GM21723 (cell line): Measurements from ENCODE around the gene SLC25A11.

ENCODE experiments used
- ATAC-seq: cut with Tn5 transposase; IDR thresholded peaks from one replicate; pipeline ENCODE4 v1.9.1; 2021; ENCODE audit warnings: mild to moderate bottlenecking, moderate library complexity; ENCODE audit not compliant: unreplicated experiment

The SLC25A11 gene

DNA sequence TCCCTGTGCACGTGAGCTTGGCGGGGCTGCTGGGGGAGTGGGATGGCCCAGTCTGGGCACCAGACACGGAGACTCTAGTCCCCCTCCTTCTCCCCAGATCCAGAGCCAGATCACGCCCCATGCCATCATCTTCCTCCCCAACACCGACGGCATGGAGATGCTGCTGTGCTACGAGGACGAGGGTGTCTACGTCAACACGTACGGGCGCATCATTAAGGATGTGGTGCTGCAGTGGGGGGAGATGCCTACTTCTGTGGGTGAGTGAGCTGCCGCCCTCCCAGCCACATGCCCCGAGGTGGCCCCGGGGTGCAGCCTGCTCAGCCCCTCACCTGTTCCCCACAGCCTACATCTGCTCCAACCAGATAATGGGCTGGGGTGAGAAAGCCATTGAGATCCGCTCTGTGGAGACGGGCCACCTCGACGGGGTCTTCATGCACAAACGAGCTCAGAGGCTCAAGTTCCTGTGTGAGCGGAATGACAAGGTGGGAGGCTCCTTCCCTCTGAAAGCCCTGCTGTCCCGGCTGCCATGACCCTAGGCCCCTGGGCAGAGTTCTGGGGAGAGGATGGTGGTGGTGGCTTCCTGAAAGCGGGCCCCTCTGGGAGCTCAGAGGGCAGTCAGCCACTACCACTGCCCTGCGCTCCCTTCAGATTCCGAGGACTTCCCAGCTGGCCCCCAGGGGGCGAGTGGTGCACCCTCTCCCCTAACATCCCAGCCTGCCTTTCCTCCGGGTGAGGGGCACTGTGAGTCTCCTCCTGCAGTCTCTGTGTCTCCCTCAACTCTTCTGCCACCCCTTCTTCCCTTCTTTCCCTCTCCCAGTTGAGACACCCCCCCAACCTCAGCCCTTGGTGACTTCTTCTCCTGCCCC, 43.3 kb downstream of the SLC25A11 start:
- ATAC-seq, result no peak

DNA sequence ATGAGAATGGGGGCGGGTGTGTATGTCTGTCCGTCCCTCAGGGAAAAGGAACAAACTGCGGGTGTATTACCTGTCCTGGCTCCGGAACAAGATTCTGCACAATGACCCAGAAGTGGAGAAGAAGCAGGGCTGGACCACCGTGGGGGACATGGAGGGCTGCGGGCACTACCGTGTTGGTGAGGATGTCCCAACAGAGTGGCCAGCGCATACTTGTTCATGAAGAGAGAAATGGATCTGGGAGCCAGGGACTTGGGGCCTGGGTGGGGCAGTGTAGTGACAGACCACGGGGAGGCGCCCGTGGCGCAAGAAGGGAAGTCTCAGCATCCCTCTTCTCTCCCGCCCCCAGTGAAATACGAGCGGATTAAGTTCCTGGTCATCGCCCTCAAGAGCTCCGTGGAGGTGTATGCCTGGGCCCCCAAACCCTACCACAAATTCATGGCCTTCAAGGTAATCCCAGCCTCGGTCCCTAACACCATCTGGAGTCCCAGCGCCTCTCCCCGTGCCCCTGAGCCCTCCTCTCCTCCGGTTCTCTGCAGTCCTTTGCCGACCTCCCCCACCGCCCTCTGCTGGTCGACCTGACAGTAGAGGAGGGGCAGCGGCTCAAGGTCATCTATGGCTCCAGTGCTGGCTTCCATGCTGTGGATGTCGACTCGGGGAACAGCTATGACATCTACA, 44.1 kb downstream of the SLC25A11 start:
- no peak for ATAC-seq

DNA sequence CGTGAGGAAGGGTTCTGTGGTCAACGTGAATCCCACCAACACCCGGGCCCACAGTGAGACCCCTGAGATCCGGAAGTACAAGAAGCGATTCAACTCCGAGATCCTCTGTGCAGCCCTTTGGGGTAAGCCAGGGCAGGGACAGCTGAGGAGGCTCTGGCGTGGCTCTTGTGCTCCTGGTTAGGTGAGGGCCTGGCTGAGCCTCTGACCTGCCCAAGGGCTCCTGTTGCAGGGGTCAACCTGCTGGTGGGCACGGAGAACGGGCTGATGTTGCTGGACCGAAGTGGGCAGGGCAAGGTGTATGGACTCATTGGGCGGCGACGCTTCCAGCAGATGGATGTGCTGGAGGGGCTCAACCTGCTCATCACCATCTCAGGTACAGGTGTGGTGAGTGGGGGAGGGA, 44.7 kb downstream of the SLC25A11 start:
- no peak for ATAC-seq

DNA sequence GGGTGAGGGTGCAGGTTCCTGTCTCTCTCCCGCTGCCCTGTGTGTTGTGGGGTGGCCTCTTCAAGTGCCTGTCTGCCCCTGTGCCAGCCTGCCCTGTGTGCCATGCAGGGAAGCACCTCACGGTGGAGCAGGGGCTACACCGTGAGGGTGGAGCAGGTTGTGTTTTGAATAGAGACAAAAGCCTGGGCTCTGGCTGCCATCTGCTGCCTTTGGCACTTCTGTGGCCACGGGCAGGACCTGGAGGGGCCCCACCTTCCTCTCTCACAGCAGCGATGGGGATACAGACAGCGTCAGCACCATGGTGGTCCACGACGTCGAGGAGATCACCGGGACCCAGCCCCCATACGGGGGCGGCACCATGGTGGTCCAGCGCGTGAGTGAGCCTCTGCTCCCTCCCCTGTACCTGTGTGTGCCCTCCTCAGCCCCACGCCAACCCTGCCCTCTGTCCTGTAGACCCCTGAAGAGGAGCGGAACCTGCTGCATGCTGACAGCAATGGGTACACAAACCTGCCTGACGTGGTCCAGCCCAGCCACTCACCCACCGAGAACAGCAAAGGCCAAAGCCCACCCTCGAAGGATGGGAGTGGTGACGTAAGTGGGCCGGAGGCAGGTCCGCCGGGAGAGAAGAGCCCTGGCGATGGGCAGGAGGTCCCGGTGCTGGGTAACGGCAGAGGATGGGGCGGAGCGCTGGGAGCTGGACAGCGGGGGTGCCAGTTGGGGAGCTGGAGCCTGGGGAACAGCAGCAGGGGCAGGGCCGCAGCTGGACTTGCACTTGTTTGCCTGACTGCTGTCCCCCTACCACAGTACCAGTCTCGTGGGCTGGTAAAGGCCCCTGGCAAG, 45.9 kb downstream of the SLC25A11 start:
- no peak for ATAC-seq

DNA sequence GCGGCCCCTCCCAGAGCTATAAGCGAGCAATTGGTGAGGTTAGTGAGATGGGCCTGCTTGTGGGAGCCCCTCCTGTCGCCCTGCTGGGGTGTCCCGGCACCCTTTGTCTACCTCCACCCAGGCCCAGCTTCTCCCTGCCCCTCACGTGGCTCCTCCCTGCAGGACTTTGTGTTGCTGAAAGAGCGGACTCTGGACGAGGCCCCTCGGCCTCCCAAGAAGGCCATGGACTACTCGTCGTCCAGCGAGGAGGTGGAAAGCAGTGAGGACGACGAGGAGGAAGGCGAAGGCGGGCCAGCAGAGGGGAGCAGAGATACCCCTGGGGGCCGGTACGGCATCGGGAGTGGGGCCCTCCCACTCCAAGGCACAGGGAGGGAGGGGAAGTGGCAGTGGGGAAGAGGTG, 46.6 kb downstream of the SLC25A11 start:
- ATAC-seq, result no peak

DNA sequence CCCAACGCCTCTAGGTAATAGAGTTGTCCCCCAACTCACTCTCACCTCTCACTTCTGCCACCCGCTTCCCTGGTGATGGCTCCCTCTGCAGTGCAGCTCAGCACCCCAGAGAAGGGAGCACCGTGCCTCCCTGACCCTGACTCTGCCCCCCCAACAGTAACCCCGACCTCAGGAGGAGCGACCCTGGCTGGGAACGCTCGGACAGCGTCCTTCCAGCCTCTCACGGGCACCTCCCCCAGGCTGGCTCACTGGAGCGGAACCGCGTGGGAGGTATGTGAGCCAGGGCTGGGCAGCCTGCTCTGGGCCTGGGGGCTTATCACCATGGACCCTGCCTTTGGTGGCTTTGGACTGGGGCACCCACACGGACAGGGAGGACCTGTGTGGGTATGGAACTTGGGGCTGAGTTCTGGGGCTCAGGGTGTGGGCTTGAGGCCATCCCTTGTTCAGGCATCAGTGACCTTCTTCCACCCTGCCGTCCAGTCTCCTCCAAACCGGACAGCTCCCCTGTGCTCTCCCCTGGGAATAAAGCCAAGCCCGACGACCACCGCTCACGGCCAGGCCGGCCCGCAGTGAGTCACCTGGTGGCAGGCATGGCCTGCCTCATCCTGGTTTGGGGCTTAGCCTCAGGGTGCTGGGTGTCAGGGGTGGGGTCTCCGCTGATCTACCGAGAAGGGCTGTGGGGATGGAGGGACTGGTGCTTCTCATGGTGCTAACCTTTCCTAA, 47.2 kb downstream of the SLC25A11 start:
- no peak for ATAC-seq

DNA sequence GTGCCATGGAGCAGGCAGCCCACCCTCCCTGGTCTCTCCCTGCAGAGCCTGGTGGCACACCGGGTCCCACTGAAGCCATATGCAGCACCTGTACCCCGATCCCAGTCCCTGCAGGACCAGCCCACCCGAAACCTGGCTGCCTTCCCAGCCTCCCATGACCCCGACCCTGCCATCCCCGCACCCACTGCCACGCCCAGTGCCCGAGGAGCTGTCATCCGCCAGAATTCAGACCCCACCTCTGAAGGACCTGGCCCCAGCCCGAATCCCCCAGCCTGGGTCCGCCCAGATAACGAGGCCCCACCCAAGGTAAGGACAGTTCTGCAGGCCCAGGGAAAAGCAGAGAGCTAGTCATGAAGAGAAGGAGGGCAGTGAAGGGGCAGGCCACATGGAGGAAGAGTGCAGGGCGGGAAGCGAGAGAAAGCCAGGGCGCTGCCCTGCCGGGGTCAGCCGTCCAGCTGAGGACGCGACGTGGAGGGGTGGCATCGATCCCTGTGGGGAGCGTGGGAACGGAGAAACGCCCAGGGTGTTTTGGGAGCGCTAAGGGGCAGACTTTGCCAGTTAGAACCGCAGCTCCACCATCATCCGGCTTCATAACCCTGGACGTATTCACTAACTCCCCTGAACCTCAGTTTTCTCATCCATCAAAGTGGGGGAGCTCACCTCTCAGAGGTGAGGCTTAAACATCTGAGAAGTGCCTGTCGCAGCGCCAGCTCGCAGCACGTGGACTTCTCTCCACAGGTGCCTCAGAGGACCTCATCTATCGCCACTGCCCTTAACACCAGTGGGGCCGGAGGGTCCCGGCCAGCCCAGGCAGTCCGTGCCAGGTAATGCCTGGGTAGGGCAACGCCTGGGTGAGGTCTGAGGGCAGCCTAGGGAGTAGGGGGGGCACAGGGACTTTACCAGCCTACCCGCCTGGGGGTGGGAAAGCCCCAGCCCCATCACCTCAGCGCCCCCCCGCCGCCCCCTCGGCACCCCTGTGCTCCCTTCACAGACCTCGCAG, 48.1 kb downstream of the SLC25A11 start:
- no peak for ATAC-seq

DNA sequence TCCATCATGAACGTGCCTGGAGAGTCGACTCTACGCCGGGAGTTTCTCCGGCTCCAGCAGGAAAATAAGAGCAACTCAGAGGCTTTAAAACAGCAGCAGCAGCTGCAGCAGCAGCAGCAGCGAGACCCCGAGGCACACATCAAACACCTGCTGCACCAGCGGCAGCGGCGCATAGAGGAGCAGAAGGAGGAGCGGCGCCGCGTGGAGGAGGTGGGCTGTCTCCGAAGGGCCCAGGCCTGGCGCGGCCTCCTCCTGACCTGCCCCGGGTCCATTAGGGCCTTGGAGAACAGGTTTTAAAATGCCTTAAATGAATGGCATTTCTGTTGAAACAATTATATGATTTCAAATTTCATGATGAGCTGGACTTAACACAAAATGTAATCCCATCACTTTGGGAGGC, 52.3 kb downstream of the SLC25A11 start:
- no peak for ATAC-seq
